Measurements from ENCODE around the gene SUV39H2.
"Not testable (repeated sequence)": the region's sequence is repeated elsewhere in the genome, so short reads cannot be mapped to it uniquely, and the experiment has no call there.

SUV39H2 gene

GRCh38 chr10:14878266-14879123 lies at the start of gene SUV39H2:
Gene SUV39H2 (plus strand): TSS chr10:14878866. CDS start chr10:14878889, 23 bp downstream.
- peak; percentile 87 to 89 for DNase-seq (ENCODE audit: low read depth in 2 of 2)

- DNase-seq (ENCODE audit: low read depth in 2 of 2), result no peak
Measured at GRCh38 chr10:14833106-14833505, 45.6 kb upstream of the SUV39H2 start.

- DNase-seq (ENCODE audit: low read depth in 2 of 2), result no peak
Measured at GRCh38 chr10:14836208-14836607, 42.5 kb upstream of the SUV39H2 start.

- no peak for DNase-seq (ENCODE audit: low read depth in 2 of 2)
Measured at GRCh38 chr10:14837003-14837756, 41.5 kb upstream of the SUV39H2 start.

- peak; percentile 98 for DNase-seq (ENCODE audit: low read depth in 2 of 2)
Measured at GRCh38 chr10:14837757-14838581, 40.7 kb upstream of the SUV39H2 start, which contains the start of the genes CDNF, HSPA14 and MSANTD7. Gene CDNF (minus strand): TSS chr10:14838037. CDS start chr10:14837946, 91 bp downstream. Gene HSPA14 (plus strand): TSS chr10:14838306. CDS start chr10:14838403, 97 bp downstream. Gene MSANTD7 (plus strand): TSS chr10:14838306. CDS start chr10:14842285, 3,979 bp downstream.

- DNase-seq (ENCODE audit: low read depth in 2 of 2), result peak in 1 of 2 experiments; percentile 16
Measured at GRCh38 chr10:14838582-14839304, 39.9 kb upstream of the SUV39H2 start.

- DNase-seq (ENCODE audit: low read depth in 2 of 2), result no peak
Measured at GRCh38 chr10:14839305-14839695, 39.4 kb upstream of the SUV39H2 start.

- no peak for DNase-seq (ENCODE audit: low read depth in 2 of 2)
Measured at GRCh38 chr10:14840178-14840577, 38.5 kb upstream of the SUV39H2 start.

GRCh38 chr10:14843327-14843988 lies 35.2 kb upstream of the SUV39H2 start:
- DNase-seq (ENCODE audit: low read depth in 2 of 2), result no peak

GRCh38 chr10:14844948-14845347 lies 33.7 kb upstream of the SUV39H2 start:
- DNase-seq (ENCODE audit: low read depth in 2 of 2), result no peak

- no peak for DNase-seq (ENCODE audit: low read depth in 2 of 2)
Measured at GRCh38 chr10:14852236-14852635, 26.4 kb upstream of the SUV39H2 start.

- no peak for DNase-seq (ENCODE audit: low read depth in 2 of 2)
Measured at GRCh38 chr10:14855453-14855852, 23.2 kb upstream of the SUV39H2 start.

- DNase-seq (ENCODE audit: low read depth in 2 of 2), result no peak
Measured at GRCh38 chr10:14858338-14858960, 20.2 kb upstream of the SUV39H2 start.

- no peak for DNase-seq (ENCODE audit: low read depth in 2 of 2)
Measured at GRCh38 chr10:14859043-14859442, 19.6 kb upstream of the SUV39H2 start.

- DNase-seq (ENCODE audit: low read depth in 2 of 2), result no peak
Measured at GRCh38 chr10:14859775-14860174, 18.9 kb upstream of the SUV39H2 start.

GRCh38 chr10:14860791-14861190 lies 17.9 kb upstream of the SUV39H2 start:
- DNase-seq (ENCODE audit: low read depth in 2 of 2), result no peak

GRCh38 chr10:14864466-14864865 lies 14.2 kb upstream of the SUV39H2 start:
- DNase-seq (ENCODE audit: low read depth in 2 of 2), result not testable (repeated sequence)

- DNase-seq (ENCODE audit: low read depth in 2 of 2), result not testable (repeated sequence)
Measured at GRCh38 chr10:14864871-14865270, 13.8 kb upstream of the SUV39H2 start.

GRCh38 chr10:14873090-14873760 lies 5.4 kb upstream of the SUV39H2 start:
- DNase-seq (ENCODE audit: low read depth in 2 of 2), result no peak

Measured in stimulated activated CD4-positive, alpha-beta T cell treated with anti-CD3 and anti-CD28 coated beads, Interleukin-12 subunit alpha, Interleukin-12 subunit beta, amount 100 ng/mL, for 24 hours (primary cell).